GM11168 (cell line): ENCODE results near the gene DNM3.

Experiments used
- in situ Hi-C: fragments of 300-500 bp; cut with MboI; formaldehyde crosslinking; loops from one replicate; pipeline ENCODE4 v1.12.0; 2022; ENCODE audit warnings: low sequenced_read_pairs; ENCODE audit not compliant: unreplicated experiment

The DNM3 gene

GRCh38 chr1:172244865-172245264, 403.6 kb downstream of the DNM3 start:
- in situ Hi-C loops, result no loop called here

- in situ Hi-C loops, result no loop called here
Observed at GRCh38 chr1:172245788-172246187, 404.5 kb downstream of the DNM3 start.

GRCh38 chr1:172246521-172247390, 405.5 kb downstream of the DNM3 start:
- in situ Hi-C loops, result no loop called here

GRCh38 chr1:172251486-172251885, 410.2 kb downstream of the DNM3 start:
- in situ Hi-C loops, result no loop called here

- in situ Hi-C loops, result no loop called here
Observed at GRCh38 chr1:172252321-172252720, 411.0 kb downstream of the DNM3 start.

- in situ Hi-C loops, result no loop called here
Observed at GRCh38 chr1:172252958-172253357, 411.7 kb downstream of the DNM3 start.

GRCh38 chr1:172254521-172255222, 413.4 kb downstream of the DNM3 start:
- in situ Hi-C loops, result no loop called here

GRCh38 chr1:172255223-172255560, 413.9 kb downstream of the DNM3 start:
- in situ Hi-C loops, result no loop called here

- in situ Hi-C loops, result no loop called here
Observed at GRCh38 chr1:172265905-172266304, 424.6 kb downstream of the DNM3 start.

GRCh38 chr1:172266528-172267174, 425.4 kb downstream of the DNM3 start:
- in situ Hi-C loops, result no loop called here

GRCh38 chr1:172268237-172268636, 426.9 kb downstream of the DNM3 start:
- in situ Hi-C loops, result no loop called here

- in situ Hi-C loops, result no loop called here
Observed at GRCh38 chr1:172269084-172269483, 427.8 kb downstream of the DNM3 start.

GRCh38 chr1:172269644-172270043, 428.3 kb downstream of the DNM3 start:
- in situ Hi-C loops, result no loop called here

- in situ Hi-C loops, result no loop called here
Observed at GRCh38 chr1:172270605-172271004, 429.3 kb downstream of the DNM3 start.

- in situ Hi-C loops, result no loop called here
Observed at GRCh38 chr1:172272087-172272486, 430.8 kb downstream of the DNM3 start.

- in situ Hi-C loops, result no loop called here
Observed at GRCh38 chr1:172273647-172274396, 432.5 kb downstream of the DNM3 start.

- in situ Hi-C loops, result no loop called here
Observed at GRCh38 chr1:172275478-172275877, 434.2 kb downstream of the DNM3 start.

- in situ Hi-C loops, result no loop called here
Observed at GRCh38 chr1:172276120-172276818, 435.0 kb downstream of the DNM3 start.

GRCh38 chr1:172277275-172277674, 436.0 kb downstream of the DNM3 start:
- in situ Hi-C loops, result no loop called here

GRCh38 chr1:172277989-172278388, 436.7 kb downstream of the DNM3 start:
- in situ Hi-C loops, result no loop called here
